Right lobe of liver (tissue), 6 donors: Measurements from ENCODE around the gene DBF4B. TPM values are rescaled to one million over a fixed set of nuclear protein-coding genes. Genes with fewer than 3 reads are reported as not detected.

Experiments
- ATAC-seq, 4 donors: fragments of 200-7000 bp; cut with Tn5 transposase; one replicate each; pipeline ENCODE4 v1.9.1; 2020; ENCODE audit warnings: mild to moderate bottlenecking in 4 of 4, moderate library complexity in 4 of 4
- DNase-seq, 3 donors: peaks; one replicate each; pipeline ENCODE4 v3.0.0-alpha.2; 2020
- H3K27ac ChIP-seq, 3 donors: fragments of 200-600 bp; one replicate each; pipeline ENCODE4 v1.8.0; 2022
- H3K27me3 ChIP-seq, 2 donors: fragments of 200-600 bp; one replicate each; pipeline ENCODE4 v1.8.0; 2022
- H3K36me3 ChIP-seq, 4 donors: fragments of 200-600 bp; sonication (generic) in 1 of 4; one replicate each; pipeline versions ENCODE4 v1.5.1 to v1.8.0; 2017 to 2022; ENCODE audit warnings: control low read depth in 1 of 4
- H3K4me1 ChIP-seq, 4 donors: fragments of 200-600 bp; sonication (generic) in 1 of 4; one replicate each; pipeline versions ENCODE4 v1.5.1 to v1.8.0; 2017 to 2022; ENCODE audit warnings: control low read depth in 1 of 4
- H3K4me3 ChIP-seq, 3 donors: fragments of 200-600 bp; one replicate each; pipeline ENCODE4 v1.8.0; 2022
- H3K9me3 ChIP-seq, 4 donors: fragments of 200-600 bp; sonication (generic) in 1 of 4; one replicate each; pipeline versions ENCODE4 v1.5.1 to v1.8.0; 2017 to 2022; ENCODE audit warnings: control low read depth in 1 of 4
- POLR2A ChIP-seq: fragments of 450-650 bp; IDR thresholded peaks from one replicate; pipeline ENCODE4 v1.6.1; 2017; ENCODE audit warnings: antibody characterized with exemption, mild to moderate bottlenecking
- WGBS: methylation state at CpG from one replicate; pipeline ENCODE4 v1.1.6; 2018; ENCODE audit warnings: low coverage, low lambda C conversion rate; ENCODE audit not compliant: insufficient coverage; ENCODE audit errors: missing lambda C conversion rate; 5-methylcytosine and 5-hydroxymethylcytosine counted together
- intact Hi-C, 2 donors: fragments of 100-400 bp; cut with DNase I; formaldehyde crosslinking; loops; one replicate each; pipeline versions ENCODE4 v1.11.2 to v1.14.1; 2022
- small RNA-seq, 2 experiments: library from RNA; depleted of rRNA; stranded (forward); fragments of <200 nt; gene quantifications; one replicate each; pipeline ENCODE3, GENCODE V24; 2016
- total RNA-seq, 6 experiments: library from RNA; depleted of rRNA in 2 of 6; stranded (reverse); fragments of >200 nt in 2 of 6; fragmentation: NEBNext Ultra II Directional in 3 of 6; extraction: Animal tissue kit (Norgen Biotek cat#: 25700) in 3 of 6; gene quantifications; one replicate each; pipeline versions ENCODE4 v1.1.0 to v1.2.4, GENCODE V29; 2016 to 2023
- TF ChIP-seq, protein P1 (sequence below), 4 donors: fragments of 200-600 bp in 3 of 4; fragments of 450-650 bp in 1 of 4; IDR thresholded peaks; one replicate each; pipeline versions ENCODE4 v1.5.1 to v1.8.0; 2016 to 2022; ENCODE audit warnings: antibody characterized with exemption in 4 of 4, mild to moderate bottlenecking in 2 of 4
- donor health status: DM: no; HTN: yes; CAD: no.
- donor health status: DM: no; HTN: no; CAD: no.
- donor health status: DM: no; HTN: no; CAD: no.
- donor health status: DM: no; HTN: yes; CAD: no.
- donor health status: DM: no; HTN: yes; CAD: no.

DBF4B gene
- total RNA-seq, 6 experiments from 2014 or later: 0.81 to 2.3 (median 1.7) TPM

DNA sequence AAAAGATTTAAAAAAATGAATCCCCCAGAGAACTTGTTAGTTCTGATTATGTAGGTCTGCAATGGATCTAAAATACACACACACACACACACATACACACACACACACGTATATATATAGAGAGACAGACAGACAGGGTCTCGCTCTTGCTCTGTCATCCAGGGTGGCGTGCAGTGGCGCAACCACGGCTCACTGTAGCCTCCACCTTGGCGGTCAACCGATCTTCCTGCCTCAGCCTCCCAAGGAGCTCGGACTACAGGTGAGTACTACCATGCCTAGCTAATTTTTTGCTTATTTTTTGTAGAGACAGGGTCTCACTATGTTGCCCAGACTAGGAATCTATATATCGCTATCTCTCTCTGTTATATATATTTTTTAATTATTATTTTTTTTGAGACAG, 88.3 kb downstream of the DBF4B start:
- WGBS: 90% methylated on average over 8 of the region's 9 CpGs

DNA sequence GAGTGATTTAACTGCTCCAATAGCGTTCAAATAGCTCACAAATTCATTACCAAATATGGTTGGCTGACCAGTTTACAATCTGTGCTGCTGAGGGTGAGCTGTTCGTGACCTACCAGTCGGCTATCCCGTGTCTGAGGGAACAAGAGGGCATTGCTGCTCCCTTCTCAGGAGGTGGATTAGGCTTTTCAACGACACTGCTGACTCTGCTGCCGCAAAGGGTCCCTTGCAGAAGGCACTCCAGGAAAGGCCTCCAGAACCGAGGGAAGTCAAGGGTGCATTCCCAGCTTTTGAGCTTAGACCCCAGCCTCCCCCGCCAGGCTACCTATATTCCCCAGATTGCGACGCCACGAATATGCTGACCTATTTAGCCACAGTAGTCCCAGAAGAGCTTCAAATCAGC, 89.3 kb downstream of the DBF4B start:
- intact Hi-C loops: no loop called here

More for the DNA sequence above, 88.3 kb downstream of the DBF4B start:
- Histone ChIP-seq H3K4me1 (no peaks in the 10 kb centered on the region), H3K27me3 (no peaks in the 10 kb centered on the region), H3K9me3 (no peaks in the 10 kb centered on the region), H3K36me3 (no peaks in the 10 kb centered on the region), H3K27ac (no peak overlapping the region), H3K4me3 (no peak overlapping the region)
- DNase-seq (no peak), ATAC-seq (no peak)
- intact Hi-C loops: no loop called here
- TF ChIP-seq POLR2A: no peak
- TF ChIP-seq, protein P1, sequence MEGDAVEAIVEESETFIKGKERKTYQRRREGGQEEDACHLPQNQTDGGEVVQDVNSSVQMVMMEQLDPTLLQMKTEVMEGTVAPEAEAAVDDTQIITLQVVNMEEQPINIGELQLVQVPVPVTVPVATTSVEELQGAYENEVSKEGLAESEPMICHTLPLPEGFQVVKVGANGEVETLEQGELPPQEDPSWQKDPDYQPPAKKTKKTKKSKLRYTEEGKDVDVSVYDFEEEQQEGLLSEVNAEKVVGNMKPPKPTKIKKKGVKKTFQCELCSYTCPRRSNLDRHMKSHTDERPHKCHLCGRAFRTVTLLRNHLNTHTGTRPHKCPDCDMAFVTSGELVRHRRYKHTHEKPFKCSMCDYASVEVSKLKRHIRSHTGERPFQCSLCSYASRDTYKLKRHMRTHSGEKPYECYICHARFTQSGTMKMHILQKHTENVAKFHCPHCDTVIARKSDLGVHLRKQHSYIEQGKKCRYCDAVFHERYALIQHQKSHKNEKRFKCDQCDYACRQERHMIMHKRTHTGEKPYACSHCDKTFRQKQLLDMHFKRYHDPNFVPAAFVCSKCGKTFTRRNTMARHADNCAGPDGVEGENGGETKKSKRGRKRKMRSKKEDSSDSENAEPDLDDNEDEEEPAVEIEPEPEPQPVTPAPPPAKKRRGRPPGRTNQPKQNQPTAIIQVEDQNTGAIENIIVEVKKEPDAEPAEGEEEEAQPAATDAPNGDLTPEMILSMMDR (IDR thresholded peaks at IDR 0.05): no peak

DNA sequence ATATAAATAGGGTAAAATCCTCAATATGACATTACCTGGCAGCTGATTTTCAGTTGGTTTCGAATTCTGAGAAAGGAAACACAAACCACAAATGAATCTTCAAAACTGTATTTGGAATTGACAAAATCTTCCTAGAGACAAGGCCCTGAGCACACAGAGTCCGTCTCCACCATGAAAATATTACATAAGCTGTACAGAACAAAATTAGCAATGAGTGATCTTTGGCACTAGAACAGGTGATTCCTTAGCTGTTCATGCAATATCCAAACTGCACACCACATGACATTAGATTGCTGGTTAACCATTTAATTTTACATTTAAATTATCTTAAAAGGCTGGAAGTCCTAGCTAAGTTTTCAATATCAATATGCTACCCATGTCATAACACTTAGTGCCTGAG, 89.9 kb downstream of the DBF4B start:
- no peak for DNase-seq
- no peaks in the 10 kb centered on the region for H3K36me3 ChIP-seq
- H3K27me3 ChIP-seq: no peaks in the 10 kb centered on the region
- no peaks in the 10 kb centered on the region for H3K9me3 ChIP-seq
- H3K27ac ChIP-seq: no peak overlapping the region
- H3K4me3 ChIP-seq: peak overlapping the region in 1 of 3 donors; percentile 12
- intact Hi-C loops: no loop called here
- H3K4me1 ChIP-seq: no peaks in the 10 kb centered on the region
- ATAC-seq: peak in 3 of 4 donors; percentile 17 to 72 (median 63)
- TF ChIP-seq, protein P1 (IDR thresholded peaks at IDR 0.05): no peak
- TF ChIP-seq POLR2A: no peak
- WGBS: 30% methylated on average over 2 of the region's 2 CpGs

More for the DNA sequence above, 89.3 kb downstream of the DBF4B start:
- Histone ChIP-seq H3K4me3 (peak overlapping the region in 1 of 3 donors; percentile 12), H3K9me3 (no peaks in the 10 kb centered on the region), H3K27ac (no peak overlapping the region), H3K36me3 (no peaks in the 10 kb centered on the region), H3K4me1 (no peaks in the 10 kb centered on the region), H3K27me3 (no peaks in the 10 kb centered on the region)
- DNase-seq (peak in 1 of 3 donors; percentile 65), ATAC-seq (peak in 2 of 4 donors; percentile 81 to 84)
- 34% methylated on average over 7 of the region's 11 CpGs for WGBS
- TF ChIP-seq POLR2A: no peak
- TF ChIP-seq, protein P1 (IDR thresholded peaks at IDR 0.05): no peak

Small RNA genes within 50 kb of the gene (small RNA-seq; reads per million reads assigned to genes)
- 0 reads per million in 2 experiments for gene RN7SL819P

Other genes starting within 250 kb of the DBF4B start
- 10 to 100 TPM in 4 of 6 experiments, 1 to 10 TPM in 2; 8.1 to 14.4 (median 13.1) TPM for gene GPATCH8, start 205.3 kb upstream of the DBF4B start, total RNA-seq
- under 1 TPM; 0.11 to 0.64 (median 0.28) TPM for gene FZD2, start 151.2 kb upstream of the DBF4B start, total RNA-seq
- gene MEIOC, start 52.2 kb upstream of the DBF4B start, total RNA-seq: not detected
- gene CCDC43, start 18.9 kb upstream of the DBF4B start, total RNA-seq: 1 to 10 TPM; 4.5 to 8.4 (median 5.6) TPM
- gene ADAM11, start 50.3 kb downstream of the DBF4B start, total RNA-seq: under 1 TPM in 4 of 6 experiments, not detected in 2; 0.04 to 0.12 (median 0.08) TPM
- gene GJC1, start 121.6 kb downstream of the DBF4B start, total RNA-seq: under 1 TPM; 0.18 to 0.84 (median 0.33) TPM
- gene HIGD1B, start 139.2 kb downstream of the DBF4B start, total RNA-seq: not detected
- gene EFTUD2, start 190.8 kb downstream of the DBF4B start, total RNA-seq: 10 to 100 TPM; 29.9 to 42.4 (median 35.1) TPM
- under 1 TPM; 0.18 to 0.50 (median 0.27) TPM for gene GFAP, start 206.8 kb downstream of the DBF4B start, total RNA-seq
- gene KIF18B, start 239.1 kb downstream of the DBF4B start, total RNA-seq: under 1 TPM; 0.20 to 0.99 (median 0.35) TPM